Suprapubic skin (tissue), 4 donors: ENCODE results near the gene TGFBR3. TPM values are rescaled to one million over a fixed set of nuclear protein-coding genes. Genes with fewer than 3 reads are reported as not detected.

Experiments
- DNase-seq, 2 donors: peaks; one replicate each; pipeline ENCODE4 v3.0.0-alpha.2; 2019; ENCODE audit warnings: low spot score in 2 of 2
- H3K27ac ChIP-seq: fragments of 200-600 bp; sonication (generic); one replicate; pipeline ENCODE4 v1.5.1; 2019
- H3K27me3 ChIP-seq: fragments of 200-600 bp; sonication (generic); one replicate; pipeline ENCODE4 v1.5.1; 2019
- H3K36me3 ChIP-seq: fragments of 200-600 bp; sonication (generic); one replicate; pipeline ENCODE4 v1.5.1; 2019
- H3K4me1 ChIP-seq: fragments of 200-600 bp; sonication (generic); one replicate; pipeline ENCODE4 v1.5.1; 2019
- H3K4me3 ChIP-seq: fragments of 200-600 bp; sonication (generic); one replicate; pipeline ENCODE4 v1.5.1; 2019; ENCODE audit warnings: mild to moderate bottlenecking
- H3K9me3 ChIP-seq: fragments of 200-600 bp; sonication (generic); one replicate; pipeline ENCODE4 v1.5.1; 2019
- EP300 ChIP-seq: sonication (generic); formaldehyde crosslinking; IDR thresholded peaks from one replicate; pipeline ENCODE4 v1.6.1; 2017; ENCODE audit warnings: antibody characterized with exemption
- POLR2A ChIP-seq, 2 donors: fragments of 450-650 bp; IDR thresholded peaks; one replicate each; pipeline ENCODE4 v1.6.1; 2017; ENCODE audit warnings: antibody characterized with exemption in 2 of 2, mild to moderate bottlenecking in 2 of 2, moderate library complexity in 2 of 2
- POLR2AphosphoS5 ChIP-seq, 3 donors: sonication (generic); formaldehyde crosslinking; IDR thresholded peaks; one replicate each; pipeline ENCODE4 v1.6.1; 2017; ENCODE audit warnings: antibody characterized with exemption in 3 of 3
- WGBS: methylation state at CpG from one replicate; pipeline ENCODE4 v1.1.5; 2018; 5-methylcytosine and 5-hydroxymethylcytosine counted together
- total RNA-seq, 4 donors: library from RNA; depleted of rRNA; stranded (reverse); fragments of >200 nt; gene quantifications; one replicate each; pipeline ENCODE4 v1.1.0, GENCODE V29; 2016
- TF ChIP-seq, protein P1 (sequence below), 2 donors: fragments of 200-600 bp in 1 of 2; fragments of 450-650 bp in 1 of 2; sonication (generic) in 1 of 2; IDR thresholded peaks; one replicate each; pipeline ENCODE4 v1.5.1; 2016 to 2019; ENCODE audit warnings: antibody characterized with exemption in 2 of 2, mild to moderate bottlenecking in 1 of 2, moderate library complexity in 1 of 2

TGFBR3 gene
- total RNA-seq, 4 donors from 2014 or later: 91.3 to 131 (median 114) TPM

DNA sequence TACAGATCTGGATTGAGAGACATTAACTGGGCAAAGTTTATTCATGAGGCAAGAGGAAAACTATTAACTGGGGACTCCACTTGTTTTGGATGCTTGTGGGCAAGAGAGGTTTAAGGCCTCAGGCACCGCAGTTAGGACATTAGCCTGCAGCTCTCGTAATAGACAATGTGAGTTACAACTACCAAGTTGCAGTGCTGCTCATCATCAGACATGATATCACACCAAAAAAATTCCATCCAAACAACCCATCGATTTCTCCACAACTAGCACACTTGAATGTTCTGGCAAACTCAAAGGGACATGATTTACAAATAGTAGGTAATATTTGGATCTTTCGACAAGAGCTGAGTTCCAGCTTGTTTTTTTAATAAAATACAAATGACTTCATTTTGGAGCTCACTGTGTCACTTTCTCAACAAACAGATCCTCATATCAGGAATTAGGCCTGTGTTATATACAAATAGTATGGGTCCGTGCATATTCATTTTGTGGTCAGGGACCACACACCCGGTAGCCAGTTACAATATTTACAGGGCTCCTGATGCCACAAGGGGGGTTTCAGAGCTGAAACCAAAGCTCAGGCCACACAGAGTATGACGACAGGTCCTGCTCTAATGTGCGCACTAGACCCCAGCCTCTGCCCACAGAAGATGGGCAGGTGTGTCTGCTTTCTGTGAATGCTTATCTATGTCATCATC is 128.0 kb downstream of the TGFBR3 start:
- Histone ChIP-seq H3K27ac (peak overlapping the region; percentile 63), H3K4me3 (no peak overlapping the region), H3K9me3 (no peaks in the 10 kb centered on the region), H3K4me1 (peaks cover 62% of the 10 kb centered on the region), H3K36me3 (no peaks in the 10 kb centered on the region), H3K27me3 (no peaks in the 10 kb centered on the region)
- no peak for DNase-seq
- TF ChIP-seq EP300: no peak
- peak in 2 of 3 donors; percentile 38 to 70 for TF ChIP-seq POLR2AphosphoS5 (IDR thresholded peaks at IDR 0.05)
- 76% methylated on average over 8 of the region's 8 CpGs for WGBS

DNA sequence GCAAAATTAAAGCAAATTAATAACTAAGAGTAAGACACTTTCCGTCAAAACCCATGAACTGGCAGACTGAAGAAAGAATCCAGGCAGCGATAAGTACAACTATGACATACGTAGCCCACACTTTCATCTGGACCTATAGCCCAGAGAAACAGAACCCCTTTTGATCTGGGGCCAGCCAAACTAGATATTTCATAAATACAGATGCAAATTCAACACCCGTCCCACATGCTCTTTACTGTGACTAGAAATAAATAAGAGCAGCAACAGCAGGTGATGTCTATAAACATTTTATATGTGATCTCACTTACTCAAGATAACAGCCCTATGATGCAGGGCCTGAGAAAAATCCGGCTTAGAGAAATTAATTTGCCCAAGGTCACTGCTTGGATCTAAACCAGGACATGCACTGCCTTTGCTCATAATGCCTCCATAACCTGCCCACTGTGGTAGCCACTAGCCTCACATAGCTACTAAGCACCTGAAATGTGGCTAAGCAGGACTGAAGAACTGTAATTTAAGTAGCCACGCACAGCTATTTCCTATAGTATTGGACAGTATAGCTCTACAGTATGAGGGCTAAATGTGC is 130.2 kb downstream of the TGFBR3 start:
- no peak for DNase-seq
- peak overlapping the region; percentile 55 for H3K27ac ChIP-seq
- peaks cover 64% of the 10 kb centered on the region for H3K4me1 ChIP-seq
- WGBS: 86% methylated on average over 6 of the region's 6 CpGs
- H3K9me3 ChIP-seq: no peaks in the 10 kb centered on the region
- H3K4me3 ChIP-seq: no peak overlapping the region
- TF ChIP-seq POLR2AphosphoS5 (IDR thresholded peaks at IDR 0.05) (no peak), EP300 (no peak), POLR2A (IDR thresholded peaks at IDR 0.05) (no peak)
- TF ChIP-seq, protein P1, sequence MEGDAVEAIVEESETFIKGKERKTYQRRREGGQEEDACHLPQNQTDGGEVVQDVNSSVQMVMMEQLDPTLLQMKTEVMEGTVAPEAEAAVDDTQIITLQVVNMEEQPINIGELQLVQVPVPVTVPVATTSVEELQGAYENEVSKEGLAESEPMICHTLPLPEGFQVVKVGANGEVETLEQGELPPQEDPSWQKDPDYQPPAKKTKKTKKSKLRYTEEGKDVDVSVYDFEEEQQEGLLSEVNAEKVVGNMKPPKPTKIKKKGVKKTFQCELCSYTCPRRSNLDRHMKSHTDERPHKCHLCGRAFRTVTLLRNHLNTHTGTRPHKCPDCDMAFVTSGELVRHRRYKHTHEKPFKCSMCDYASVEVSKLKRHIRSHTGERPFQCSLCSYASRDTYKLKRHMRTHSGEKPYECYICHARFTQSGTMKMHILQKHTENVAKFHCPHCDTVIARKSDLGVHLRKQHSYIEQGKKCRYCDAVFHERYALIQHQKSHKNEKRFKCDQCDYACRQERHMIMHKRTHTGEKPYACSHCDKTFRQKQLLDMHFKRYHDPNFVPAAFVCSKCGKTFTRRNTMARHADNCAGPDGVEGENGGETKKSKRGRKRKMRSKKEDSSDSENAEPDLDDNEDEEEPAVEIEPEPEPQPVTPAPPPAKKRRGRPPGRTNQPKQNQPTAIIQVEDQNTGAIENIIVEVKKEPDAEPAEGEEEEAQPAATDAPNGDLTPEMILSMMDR (IDR thresholded peaks at IDR 0.05): no peak
- H3K36me3 ChIP-seq: no peaks in the 10 kb centered on the region
- no peaks in the 10 kb centered on the region for H3K27me3 ChIP-seq

DNA sequence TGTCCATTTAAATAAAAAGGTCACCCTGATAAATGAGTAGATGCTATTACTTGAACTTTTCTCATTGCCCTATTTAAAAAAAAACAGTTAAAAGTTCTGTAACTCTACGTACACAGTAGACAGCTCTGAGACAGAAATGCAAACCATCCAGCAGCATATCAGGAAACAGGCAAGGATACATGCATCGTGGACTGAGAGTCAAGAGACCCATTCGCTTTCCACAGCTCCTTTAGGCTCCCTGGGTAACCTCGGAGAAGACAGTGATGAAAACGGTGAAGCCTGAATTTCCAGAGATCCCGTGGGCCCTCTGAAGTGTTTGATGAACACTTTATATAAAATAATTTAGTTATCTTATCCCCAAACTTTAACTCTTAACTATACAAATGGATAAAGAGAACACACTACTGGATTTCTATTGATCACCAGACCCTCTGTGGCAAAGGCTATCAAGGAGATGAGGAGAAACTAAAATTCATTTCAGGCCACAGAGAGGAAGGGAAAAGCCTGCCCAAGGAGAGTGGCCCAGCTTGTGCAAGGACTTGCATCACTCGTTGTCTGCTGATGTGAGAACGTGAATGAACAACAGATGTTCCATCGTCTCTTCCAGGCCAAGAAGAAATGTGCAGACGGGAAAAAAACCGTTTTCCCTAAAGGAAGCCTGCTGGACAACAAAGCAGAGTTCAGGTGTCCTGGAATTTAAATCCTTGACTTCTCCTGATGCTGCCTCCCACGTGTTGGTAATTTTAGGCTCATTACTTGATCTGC is 131.0 kb downstream of the TGFBR3 start:
- Histone ChIP-seq H3K36me3 (no peaks in the 10 kb centered on the region), H3K4me1 (peaks cover 64% of the 10 kb centered on the region), H3K27me3 (no peaks in the 10 kb centered on the region), H3K9me3 (no peaks in the 10 kb centered on the region), H3K4me3 (no peak overlapping the region), H3K27ac (peak overlapping the region; percentile 55)
- peak in 1 of 2 donors; percentile 80 for DNase-seq
- WGBS: 62% methylated on average over 12 of the region's 12 CpGs
- TF ChIP-seq POLR2AphosphoS5 (IDR thresholded peaks at IDR 0.05): peak; percentile 59 to 90 (median 78)
- TF ChIP-seq EP300: no peak

DNA sequence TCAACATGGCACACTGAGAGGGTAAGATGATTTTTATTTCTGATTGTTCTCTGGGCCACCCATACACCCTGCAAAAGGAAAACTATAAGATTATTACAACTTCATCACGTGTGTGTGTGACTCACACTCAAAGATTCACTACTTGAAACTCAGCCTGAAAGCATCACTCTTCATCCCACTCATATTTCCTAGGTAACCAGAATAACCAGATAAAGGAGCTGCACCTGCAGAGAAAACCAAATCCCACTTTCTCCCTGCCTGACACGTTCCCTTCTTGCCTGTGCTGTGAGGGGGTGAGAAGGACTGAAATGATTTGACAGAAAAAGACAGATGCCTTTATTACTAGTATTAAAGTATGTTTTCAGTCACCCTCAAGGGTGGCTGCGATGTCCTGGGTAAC is 131.6 kb downstream of the TGFBR3 start:
- H3K27ac ChIP-seq: peak overlapping the region; percentile 55
- no peak overlapping the region for H3K4me3 ChIP-seq
- TF ChIP-seq EP300 (no peak), POLR2AphosphoS5 (IDR thresholded peaks at IDR 0.05) (no peak), POLR2A (IDR thresholded peaks at IDR 0.05) (no peak)
- TF ChIP-seq, protein P1 (IDR thresholded peaks at IDR 0.05): no peak
- no peaks in the 10 kb centered on the region for H3K27me3 ChIP-seq
- no peaks in the 10 kb centered on the region for H3K9me3 ChIP-seq
- H3K36me3 ChIP-seq: no peaks in the 10 kb centered on the region
- no peak for DNase-seq
- H3K4me1 ChIP-seq: peaks cover 66% of the 10 kb centered on the region
- 56% methylated on average over 3 of the region's 3 CpGs for WGBS

DNA sequence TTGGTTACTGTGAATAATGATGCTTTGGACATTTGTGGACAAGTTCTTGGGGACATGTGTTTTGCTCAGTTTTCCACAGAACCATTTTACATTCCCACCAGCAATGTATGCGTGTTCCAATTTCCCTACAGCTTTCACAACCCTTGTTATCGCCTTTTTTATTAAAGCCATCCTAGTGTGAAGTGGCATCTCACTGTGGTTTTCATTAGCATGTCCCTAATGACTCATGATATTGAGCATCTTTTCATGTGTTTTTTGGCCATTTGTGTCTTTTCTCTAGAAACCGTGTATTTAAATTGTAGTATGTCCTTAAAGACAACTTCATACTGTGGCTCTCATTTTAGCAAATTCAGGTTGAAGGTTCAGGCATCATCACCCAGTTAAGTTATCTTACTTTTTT is 132.1 kb downstream of the TGFBR3 start:
- H3K36me3 ChIP-seq: no peaks in the 10 kb centered on the region
- peaks cover 67% of the 10 kb centered on the region for H3K4me1 ChIP-seq
- no peak overlapping the region for H3K4me3 ChIP-seq
- no peak for DNase-seq
- no peak for TF ChIP-seq POLR2A (IDR thresholded peaks at IDR 0.05)
- TF ChIP-seq POLR2AphosphoS5 (IDR thresholded peaks at IDR 0.05): no peak
- TF ChIP-seq, protein P1 (IDR thresholded peaks at IDR 0.05): no peak
- TF ChIP-seq EP300: no peak
- no peaks in the 10 kb centered on the region for H3K27me3 ChIP-seq
- H3K27ac ChIP-seq: peak overlapping the region; percentile 55
- WGBS: 34% methylated on average over 3 of the region's 3 CpGs
- no peaks in the 10 kb centered on the region for H3K9me3 ChIP-seq

DNA sequence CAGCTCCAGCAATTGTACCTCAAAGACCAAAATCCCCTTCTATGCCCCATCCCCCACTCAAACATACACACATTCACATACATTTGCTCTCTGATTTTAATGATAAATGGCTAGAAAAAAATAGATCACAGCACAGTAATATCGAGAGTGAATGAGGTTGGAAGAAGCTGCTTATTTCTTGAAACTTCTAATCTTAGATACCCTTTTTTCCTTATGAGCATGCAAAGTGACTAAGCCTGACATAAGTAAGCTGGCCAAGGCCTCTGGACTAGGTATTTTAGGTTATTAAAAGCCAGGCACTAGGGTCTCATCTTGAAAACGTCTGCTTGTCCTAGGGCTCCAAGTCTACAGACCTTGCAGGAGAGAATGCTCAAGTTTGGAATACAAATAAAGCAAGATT is 133.6 kb downstream of the TGFBR3 start:
- no peak for TF ChIP-seq POLR2AphosphoS5 (IDR thresholded peaks at IDR 0.05)
- TF ChIP-seq EP300: no peak
- TF ChIP-seq POLR2A (IDR thresholded peaks at IDR 0.05): no peak
- TF ChIP-seq, protein P1 (IDR thresholded peaks at IDR 0.05): no peak
- Histone ChIP-seq H3K9me3 (no peaks in the 10 kb centered on the region), H3K36me3 (peaks cover 6% of the 10 kb centered on the region), H3K4me3 (no peak overlapping the region), H3K27me3 (no peaks in the 10 kb centered on the region), H3K4me1 (peaks cover 64% of the 10 kb centered on the region), H3K27ac (peak overlapping the region; percentile 58)
- DNase-seq: no peak
- 80% methylated on average over 2 of the region's 2 CpGs for WGBS
